ENCODE measurements around the gene ZBTB22.
"Not testable (repeated sequence)": the region's sequence is repeated elsewhere in the genome, so short reads cannot be mapped to it uniquely, and the experiment has no call there.

The ZBTB22 gene

DNA sequence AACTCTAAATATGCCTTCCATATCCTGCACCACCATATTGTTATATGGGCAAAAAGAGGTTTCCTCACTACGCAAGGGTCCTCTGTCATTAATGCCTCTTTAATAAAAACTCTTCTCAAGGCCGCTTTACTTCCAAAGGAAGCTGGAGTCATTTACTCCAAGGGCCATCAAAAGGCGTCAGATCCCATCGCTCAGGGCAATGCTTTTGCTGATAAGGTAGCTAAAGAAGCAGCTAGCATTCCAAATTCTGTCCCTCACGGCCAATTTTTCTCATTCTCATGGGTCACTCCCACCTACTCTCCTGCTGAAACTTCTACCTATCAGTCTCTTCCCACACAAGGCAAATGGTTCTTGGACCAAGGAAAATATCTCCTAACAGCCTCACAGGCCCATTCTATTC lies 30.3 kb upstream of the ZBTB22 start:
- ATAC-seq (ENCODE audit: insufficient read depth, low read depth) (no peak), DNase-seq (no peak)
- Histone ChIP-seq H3K4me3 (ENCODE audit: low read depth in 1 of 2, low read length in 2 of 2) (no peak overlapping the region), H3K27ac (ENCODE audit: low read length) (no peak overlapping the region), H4K20me1 (ENCODE audit: insufficient read depth, low read length) (no peaks in the 10 kb centered on the region), H3K4me2 (ENCODE audit: insufficient read depth, low read length) (no peak overlapping the region), H3K9me3 (ENCODE audit: insufficient read depth, low read length, severe bottlenecking) (no peaks in the 10 kb centered on the region), H3K4me1 (ENCODE audit: insufficient read depth, low read length) (peaks cover 27% of the 10 kb centered on the region), H3K36me3 (ENCODE audit: insufficient read depth, low read length) (no peaks in the 10 kb centered on the region), H3K9ac (ENCODE audit: low read depth, low read length) (no peak overlapping the region), H3K27me3 (ENCODE audit: insufficient read depth, low read length, poor library complexity) (no peaks in the 10 kb centered on the region), H3K79me2 (ENCODE audit: insufficient read depth, low read length) (no peaks in the 10 kb centered on the region), H2AFZ (ENCODE audit: low read depth, low read length) (no peak overlapping the region)
- TF ChIP-seq EZH2 (IDR thresholded peaks at IDR 0.05; ENCODE audit: borderline replicate concordance, low read depth, low read length, severe bottlenecking) = no peak
- TF ChIP-seq, protein P1, sequence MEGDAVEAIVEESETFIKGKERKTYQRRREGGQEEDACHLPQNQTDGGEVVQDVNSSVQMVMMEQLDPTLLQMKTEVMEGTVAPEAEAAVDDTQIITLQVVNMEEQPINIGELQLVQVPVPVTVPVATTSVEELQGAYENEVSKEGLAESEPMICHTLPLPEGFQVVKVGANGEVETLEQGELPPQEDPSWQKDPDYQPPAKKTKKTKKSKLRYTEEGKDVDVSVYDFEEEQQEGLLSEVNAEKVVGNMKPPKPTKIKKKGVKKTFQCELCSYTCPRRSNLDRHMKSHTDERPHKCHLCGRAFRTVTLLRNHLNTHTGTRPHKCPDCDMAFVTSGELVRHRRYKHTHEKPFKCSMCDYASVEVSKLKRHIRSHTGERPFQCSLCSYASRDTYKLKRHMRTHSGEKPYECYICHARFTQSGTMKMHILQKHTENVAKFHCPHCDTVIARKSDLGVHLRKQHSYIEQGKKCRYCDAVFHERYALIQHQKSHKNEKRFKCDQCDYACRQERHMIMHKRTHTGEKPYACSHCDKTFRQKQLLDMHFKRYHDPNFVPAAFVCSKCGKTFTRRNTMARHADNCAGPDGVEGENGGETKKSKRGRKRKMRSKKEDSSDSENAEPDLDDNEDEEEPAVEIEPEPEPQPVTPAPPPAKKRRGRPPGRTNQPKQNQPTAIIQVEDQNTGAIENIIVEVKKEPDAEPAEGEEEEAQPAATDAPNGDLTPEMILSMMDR (IDR thresholded peaks at IDR 0.05; ENCODE audit: borderline replicate concordance, extremely low read depth, low read length, poor library complexity, severe bottlenecking) = no peak

DNA sequence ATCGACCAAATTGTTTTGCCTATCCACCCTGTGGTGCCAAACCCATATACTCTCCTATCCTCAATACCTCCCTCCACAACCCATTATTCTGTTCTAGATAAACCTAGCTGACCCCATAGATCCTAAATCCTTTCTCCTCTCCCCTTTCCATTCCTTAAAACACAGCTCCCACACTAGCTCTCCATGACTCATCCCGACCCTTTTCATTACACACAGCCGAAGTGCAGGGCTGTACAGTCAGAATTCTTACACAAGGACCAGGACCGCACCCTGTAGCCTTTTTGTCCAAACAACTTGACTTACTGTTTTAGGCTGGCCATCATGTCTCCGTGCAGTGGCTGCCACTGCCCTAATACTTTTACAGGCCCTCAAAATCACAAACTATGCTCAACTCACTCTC lies 29.4 kb upstream of the ZBTB22 start:
- not testable (repeated sequence) for H3K27ac ChIP-seq (ENCODE audit: low read length); DNase-seq; H2AFZ ChIP-seq (ENCODE audit: low read depth, low read length)

DNA sequence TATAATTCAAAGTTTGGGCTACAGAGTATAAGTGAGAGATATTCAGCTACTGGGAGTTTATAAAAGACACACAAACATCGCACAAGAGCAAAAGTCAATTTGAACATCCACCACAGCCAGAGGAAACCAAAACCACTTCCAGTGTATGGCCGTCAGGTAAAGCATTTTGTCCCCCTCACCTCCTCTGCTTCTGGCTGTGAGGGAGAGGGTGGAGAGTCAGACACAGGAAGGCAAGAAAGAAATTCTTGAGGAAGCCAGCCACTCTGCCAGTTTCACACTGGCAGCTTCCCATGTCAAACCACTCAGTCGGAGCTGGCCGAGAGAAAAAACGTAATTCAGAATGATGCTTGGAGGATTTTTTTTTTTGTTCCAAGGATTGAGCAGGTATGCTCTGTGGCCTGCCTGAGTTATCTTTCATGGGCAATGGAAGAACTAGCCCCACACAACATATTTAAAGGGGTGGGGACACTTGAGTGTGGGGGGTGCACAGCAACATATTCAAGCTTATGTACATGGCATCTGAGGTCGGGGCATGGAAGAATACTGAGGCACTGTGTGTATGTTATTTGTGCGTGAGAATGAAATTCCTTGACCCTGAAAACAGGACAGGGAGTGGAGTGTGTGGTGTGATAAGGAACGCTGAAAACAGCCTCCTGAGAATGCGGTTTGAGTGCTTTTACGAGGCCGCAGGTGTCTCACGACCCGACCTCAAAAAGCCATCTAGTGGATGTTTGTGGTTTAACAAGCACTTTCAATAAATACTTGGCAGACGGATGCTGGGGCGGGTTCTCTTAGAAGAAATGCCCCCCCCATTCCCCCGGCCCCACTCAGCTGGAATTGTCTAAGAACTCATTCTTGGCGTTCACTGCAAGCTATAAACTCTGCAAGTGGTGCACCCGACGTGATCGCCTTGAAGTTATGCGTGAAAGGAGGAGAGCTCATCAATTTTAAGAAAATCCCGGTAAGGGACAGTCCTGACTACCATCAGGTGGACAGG lies 27.5 kb upstream of the ZBTB22 start:
- peak overlapping the region; percentile 30; the same call in 1 of the 2 replicates for H3K9ac ChIP-seq (ENCODE audit: low read depth, low read length)
- peaks cover 27% of the 10 kb centered on the region for H3K4me1 ChIP-seq (ENCODE audit: insufficient read depth, low read length)
- no peaks in the 10 kb centered on the region for H3K36me3 ChIP-seq (ENCODE audit: insufficient read depth, low read length)
- TF ChIP-seq, protein P1 (IDR thresholded peaks at IDR 0.05; ENCODE audit: borderline replicate concordance, extremely low read depth, low read length, poor library complexity, severe bottlenecking) = peak; percentile 73
- no peak for TF ChIP-seq EZH2 (IDR thresholded peaks at IDR 0.05; ENCODE audit: borderline replicate concordance, low read depth, low read length, severe bottlenecking)
- DNase-seq (peak; percentile 81), ATAC-seq (ENCODE audit: insufficient read depth, low read depth) (peak; percentile 74)
- no peaks in the 10 kb centered on the region for H3K27me3 ChIP-seq (ENCODE audit: insufficient read depth, low read length, poor library complexity)
- no peaks in the 10 kb centered on the region for H4K20me1 ChIP-seq (ENCODE audit: insufficient read depth, low read length)
- peak overlapping the region; percentile 61 for H2AFZ ChIP-seq (ENCODE audit: low read depth, low read length)
- no peaks in the 10 kb centered on the region for H3K9me3 ChIP-seq (ENCODE audit: insufficient read depth, low read length, severe bottlenecking)
- peak overlapping the region; percentile 73 for H3K4me2 ChIP-seq (ENCODE audit: insufficient read depth, low read length)
- H3K4me3 ChIP-seq (ENCODE audit: low read depth in 1 of 2, low read length in 2 of 2) = peak overlapping the region in 1 of 2 experiments; percentile 45; a peak in 2 of 4 replicates
- no peaks in the 10 kb centered on the region for H3K79me2 ChIP-seq (ENCODE audit: insufficient read depth, low read length)
- peak overlapping the region; percentile 67 for H3K27ac ChIP-seq (ENCODE audit: low read length)

More for the DNA sequence above, 29.4 kb upstream of the ZBTB22 start:
- H3K4me3 ChIP-seq (ENCODE audit: low read depth in 1 of 2, low read length in 2 of 2); H3K36me3 ChIP-seq (ENCODE audit: insufficient read depth, low read length); ATAC-seq (ENCODE audit: insufficient read depth, low read depth); H4K20me1 ChIP-seq (ENCODE audit: insufficient read depth, low read length); H3K9ac ChIP-seq (ENCODE audit: low read depth, low read length); H3K79me2 ChIP-seq (ENCODE audit: insufficient read depth, low read length); H3K9me3 ChIP-seq (ENCODE audit: insufficient read depth, low read length, severe bottlenecking); H3K4me2 ChIP-seq (ENCODE audit: insufficient read depth, low read length); H3K27me3 ChIP-seq (ENCODE audit: insufficient read depth, low read length, poor library complexity): not testable (repeated sequence)
- peaks cover 27% of the 10 kb centered on the region for H3K4me1 ChIP-seq (ENCODE audit: insufficient read depth, low read length)

DNA sequence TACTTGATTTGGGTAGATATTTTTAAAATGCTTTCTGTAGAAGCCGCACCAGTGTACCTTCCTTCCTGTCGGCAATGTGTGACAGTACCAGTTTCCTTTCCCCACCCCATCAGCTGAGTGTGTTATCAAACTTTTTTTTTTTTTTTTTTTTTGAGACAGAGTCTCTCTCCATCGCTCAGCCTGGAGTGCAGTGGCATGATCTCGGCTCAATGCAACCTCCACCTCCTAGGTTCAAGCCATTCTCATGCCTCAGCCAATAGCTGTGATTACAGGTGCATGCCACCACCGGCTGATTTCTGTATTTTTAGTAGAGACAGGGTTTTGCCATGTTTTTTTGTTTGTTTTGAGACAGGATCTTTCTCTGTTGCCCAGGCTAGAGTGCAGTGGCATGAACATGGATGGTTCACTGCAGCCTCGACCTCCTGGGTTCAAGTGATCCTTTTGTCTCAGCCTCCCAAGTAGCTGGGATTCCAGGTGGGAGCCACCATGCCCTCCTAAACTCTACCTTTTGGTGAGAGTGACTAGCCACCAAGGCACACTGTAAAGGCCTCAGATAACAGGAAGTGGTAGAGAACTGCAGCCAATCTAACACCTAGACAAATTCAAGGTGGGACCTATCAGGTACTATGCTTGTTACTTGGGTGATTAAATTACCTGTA lies 26.5 kb upstream of the ZBTB22 start:
- DNase-seq (peak; percentile 42), ATAC-seq (ENCODE audit: insufficient read depth, low read depth) (peak; percentile 57)
- H3K4me1 ChIP-seq (ENCODE audit: insufficient read depth, low read length) = peaks cover 27% of the 10 kb centered on the region
- no peak overlapping the region; a peak in 1 of 4 replicates for H3K4me3 ChIP-seq (ENCODE audit: low read depth in 1 of 2, low read length in 2 of 2)
- TF ChIP-seq, protein P1 (IDR thresholded peaks at IDR 0.05; ENCODE audit: borderline replicate concordance, extremely low read depth, low read length, poor library complexity, severe bottlenecking) = no peak
- TF ChIP-seq EZH2 (IDR thresholded peaks at IDR 0.05; ENCODE audit: borderline replicate concordance, low read depth, low read length, severe bottlenecking) = no peak
- H3K27ac ChIP-seq (ENCODE audit: low read length) = peak overlapping the region; percentile 12; the same call in 1 of the 2 replicates
- no peaks in the 10 kb centered on the region for H3K9me3 ChIP-seq (ENCODE audit: insufficient read depth, low read length, severe bottlenecking)
- H3K36me3 ChIP-seq (ENCODE audit: insufficient read depth, low read length) = no peaks in the 10 kb centered on the region
- no peak overlapping the region for H3K9ac ChIP-seq (ENCODE audit: low read depth, low read length)
- no peaks in the 10 kb centered on the region for H3K27me3 ChIP-seq (ENCODE audit: insufficient read depth, low read length, poor library complexity)
- H2AFZ ChIP-seq (ENCODE audit: low read depth, low read length) = no peak overlapping the region
- peak overlapping the region; percentile 73 for H3K4me2 ChIP-seq (ENCODE audit: insufficient read depth, low read length)
- H3K79me2 ChIP-seq (ENCODE audit: insufficient read depth, low read length) = no peaks in the 10 kb centered on the region
- no peaks in the 10 kb centered on the region for H4K20me1 ChIP-seq (ENCODE audit: insufficient read depth, low read length)

DNA sequence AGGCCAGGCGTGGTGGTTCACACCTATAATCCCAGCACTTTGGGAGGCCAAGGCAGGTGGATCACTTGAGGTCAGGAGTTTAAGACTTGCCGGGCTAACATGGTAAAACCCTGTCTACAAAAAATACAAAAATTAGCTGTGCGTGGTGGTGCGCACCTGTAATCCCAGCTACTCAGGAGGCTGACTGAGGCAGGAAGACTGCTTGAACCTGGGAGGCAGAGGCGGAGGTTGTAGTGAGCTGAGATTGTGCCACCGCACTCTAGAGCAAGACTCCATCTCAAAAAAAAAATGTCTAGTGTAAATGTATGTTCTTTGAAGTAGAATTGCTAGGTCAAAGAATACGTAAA lies 26.0 kb upstream of the ZBTB22 start:
- DNase-seq; H3K4me3 ChIP-seq (ENCODE audit: low read depth in 1 of 2, low read length in 2 of 2): not testable (repeated sequence)
- H3K4me2 ChIP-seq (ENCODE audit: insufficient read depth, low read length) = peak overlapping the region; percentile 73; the same call in 1 of the 2 replicates

More for the DNA sequence above, 26.0 kb upstream of the ZBTB22 start:
- not testable (repeated sequence) for H3K36me3 ChIP-seq (ENCODE audit: insufficient read depth, low read length); ATAC-seq (ENCODE audit: insufficient read depth, low read depth); H3K79me2 ChIP-seq (ENCODE audit: insufficient read depth, low read length); H3K9me3 ChIP-seq (ENCODE audit: insufficient read depth, low read length, severe bottlenecking); H3K27ac ChIP-seq (ENCODE audit: low read length); H3K9ac ChIP-seq (ENCODE audit: low read depth, low read length); H3K27me3 ChIP-seq (ENCODE audit: insufficient read depth, low read length, poor library complexity); H2AFZ ChIP-seq (ENCODE audit: low read depth, low read length); H4K20me1 ChIP-seq (ENCODE audit: insufficient read depth, low read length)
- H3K4me1 ChIP-seq (ENCODE audit: insufficient read depth, low read length) = peaks cover 27% of the 10 kb centered on the region
